Mammary epithelial cell (primary cell): Measurements from ENCODE around the gene LDLRAD4.

Experiments
- EZH2 ChIP-seq: IDR thresholded peaks from 2 replicates; pipeline ENCODE4 v1.6.1; 2012; ENCODE audit warnings: low read length, inconsistent platforms, borderline replicate concordance
- TF ChIP-seq, protein P1 (sequence below), 2 donors: IDR thresholded peaks in 1 of 2; conservative IDR thresholded peaks in 1 of 2; 2 replicates each; pipeline ENCODE4 v1.5.1; 2011 to 2012; ENCODE audit warnings: inconsistent platforms in 2 of 2, low read length in 2 of 2, mild to moderate bottlenecking in 2 of 2, control low read depth in 1 of 2, low read depth in 1 of 2; ENCODE audit not compliant: insufficient read depth in 1 of 2; ENCODE audit errors: extremely low read depth in 1 of 2

DNA sequence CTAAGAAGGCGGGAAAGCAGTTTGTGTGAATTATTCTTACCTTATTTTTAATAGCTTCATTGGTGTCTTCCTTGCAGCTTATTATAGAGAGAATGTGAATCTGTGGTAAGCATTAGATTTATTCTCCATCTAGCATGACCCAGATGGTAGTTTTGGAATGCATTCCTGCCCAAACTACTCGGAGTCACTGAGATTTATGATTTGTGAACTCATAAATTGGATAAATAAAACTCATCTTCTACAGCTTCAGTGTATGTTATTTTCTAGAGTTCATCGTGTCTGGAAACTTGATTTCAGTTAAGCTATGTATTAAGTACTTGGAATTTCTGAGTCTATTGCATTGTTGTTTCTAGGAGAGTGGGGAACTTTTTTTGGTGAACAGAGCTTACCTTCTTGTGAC, 337.3 kb downstream of the LDLRAD4 start:
- TF ChIP-seq, protein P1, sequence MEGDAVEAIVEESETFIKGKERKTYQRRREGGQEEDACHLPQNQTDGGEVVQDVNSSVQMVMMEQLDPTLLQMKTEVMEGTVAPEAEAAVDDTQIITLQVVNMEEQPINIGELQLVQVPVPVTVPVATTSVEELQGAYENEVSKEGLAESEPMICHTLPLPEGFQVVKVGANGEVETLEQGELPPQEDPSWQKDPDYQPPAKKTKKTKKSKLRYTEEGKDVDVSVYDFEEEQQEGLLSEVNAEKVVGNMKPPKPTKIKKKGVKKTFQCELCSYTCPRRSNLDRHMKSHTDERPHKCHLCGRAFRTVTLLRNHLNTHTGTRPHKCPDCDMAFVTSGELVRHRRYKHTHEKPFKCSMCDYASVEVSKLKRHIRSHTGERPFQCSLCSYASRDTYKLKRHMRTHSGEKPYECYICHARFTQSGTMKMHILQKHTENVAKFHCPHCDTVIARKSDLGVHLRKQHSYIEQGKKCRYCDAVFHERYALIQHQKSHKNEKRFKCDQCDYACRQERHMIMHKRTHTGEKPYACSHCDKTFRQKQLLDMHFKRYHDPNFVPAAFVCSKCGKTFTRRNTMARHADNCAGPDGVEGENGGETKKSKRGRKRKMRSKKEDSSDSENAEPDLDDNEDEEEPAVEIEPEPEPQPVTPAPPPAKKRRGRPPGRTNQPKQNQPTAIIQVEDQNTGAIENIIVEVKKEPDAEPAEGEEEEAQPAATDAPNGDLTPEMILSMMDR (conservative IDR thresholded peaks at IDR 0.05 in 1 of 2, IDR thresholded peaks at IDR 0.05 in 1 of 2; ENCODE audit: extremely low read depth in 1 of 2, insufficient read depth in 1 of 2, low read depth in 1 of 2, low read length in 2 of 2), result no peak
- no peak for TF ChIP-seq EZH2
